Loucy (cell line): ENCODE data around the gene CENPB.

Experiments
- H2AFZ ChIP-seq: fragments of 200-600 bp; sonication (generic); 2 replicates; pipeline ENCODE4 v1.6.0; 2016; ENCODE audit warnings: antibody characterized with exemption, mild to moderate bottlenecking, low read length, moderate library complexity
- H3F3A ChIP-seq: fragments of 200-600 bp; 2 replicates; pipeline ENCODE4 v1.6.0; 2016; ENCODE audit warnings: antibody characterized with exemption, low read depth, mild to moderate bottlenecking
- H3K27me3 ChIP-seq: fragments of 200-600 bp; sonication (generic); 2 replicates; pipeline ENCODE4 v1.6.1; 2014; ENCODE audit warnings: low read length, mild to moderate bottlenecking; ENCODE audit not compliant: insufficient read depth, poor library complexity, severe bottlenecking
- H3K36me3 ChIP-seq: fragments of 200-600 bp; sonication (generic); 2 replicates; pipeline ENCODE4 v1.6.1; 2016; ENCODE audit warnings: low read length; ENCODE audit not compliant: insufficient read depth
- H3K4me1 ChIP-seq: fragments of 200-600 bp; sonication (generic); 2 replicates; pipeline ENCODE4 v1.5.1; 2014; ENCODE audit warnings: low read length, mild to moderate bottlenecking; ENCODE audit not compliant: insufficient read depth, poor library complexity, severe bottlenecking
- H3K4me2 ChIP-seq: fragments of 200-600 bp; sonication (generic); 2 replicates; pipeline ENCODE4 v1.6.0; 2014; ENCODE audit warnings: antibody characterized with exemption, low read length, low read depth, mild to moderate bottlenecking; ENCODE audit not compliant: poor library complexity, severe bottlenecking
- H3K4me3 ChIP-seq: fragments of 200-600 bp; sonication (generic); 2 replicates; pipeline ENCODE4 v1.5.1; 2014; ENCODE audit warnings: low read length, mild to moderate bottlenecking, mixed read lengths; ENCODE audit not compliant: poor library complexity, severe bottlenecking
- H3K79me2 ChIP-seq: fragments of 200-600 bp; sonication (generic); 2 replicates; pipeline ENCODE4 v1.6.1; 2014; ENCODE audit warnings: low read length; ENCODE audit not compliant: insufficient read depth
- H3K9ac ChIP-seq: fragments of 200-600 bp; sonication (generic); 2 replicates; pipeline ENCODE4 v1.6.0; 2014; ENCODE audit warnings: mild to moderate bottlenecking, low read depth, low read length, moderate library complexity; ENCODE audit not compliant: poor library complexity, severe bottlenecking
- H3K9me2 ChIP-seq: fragments of 200-600 bp; sonication (generic); replicated peaks from 2 replicates; pipeline ENCODE4 v1.6.1; 2016; ENCODE audit warnings: low read depth, low read length, mixed read lengths
- H3K9me3 ChIP-seq: fragments of 200-600 bp; sonication (generic); 2 replicates; pipeline ENCODE4 v1.6.1; 2014; ENCODE audit warnings: mild to moderate bottlenecking, antibody characterized with exemption, low read length, low read depth; ENCODE audit not compliant: insufficient read depth
- H4K20me1 ChIP-seq: fragments of 200-600 bp; sonication (generic); 2 replicates; pipeline ENCODE4 v1.6.0; 2014; ENCODE audit warnings: antibody characterized with exemption, low read length, mild to moderate bottlenecking; ENCODE audit not compliant: insufficient read depth, poor library complexity, severe bottlenecking
- CTCF ChIP-seq: fragments of 200-600 bp; sonication (generic); conservative IDR thresholded peaks from 2 replicates; pipeline ENCODE4 v1.5.1; 2014; ENCODE audit warnings: mild to moderate bottlenecking, antibody characterized with exemption, low read length
- EZH2phosphoT487 ChIP-seq: fragments of 200-600 bp; IDR thresholded peaks from 2 replicates; pipeline ENCODE4 v1.6.1; 2018; ENCODE audit warnings: antibody characterized with exemption, mild to moderate bottlenecking, moderate library complexity, borderline replicate concordance

Gene CENPB

GRCh38 chr20:3803854-3804253 is 17.3 kb upstream of the CENPB start:
- TF ChIP-seq EZH2phosphoT487 (no peak), CTCF (no peak)
- Histone ChIP-seq H3K4me1 (peaks cover 12% of the 10 kb centered on the region), H3K9me3 (no peaks in the 10 kb centered on the region), H3K27me3 (no peaks in the 10 kb centered on the region), H4K20me1 (peaks cover 13% of the 10 kb centered on the region), H3K4me2 (no peak overlapping the region), H3K36me3 (peaks cover 57% of the 10 kb centered on the region; the same call in 1 of the 2 replicates), H3K79me2 (peaks cover 27% of the 10 kb centered on the region), H3F3A (peaks cover 5% of the 10 kb centered on the region; the same call in 1 of the 2 replicates), H3K9ac (no peak overlapping the region), H3K9me2 (no peaks in the 10 kb centered on the region), H2AFZ (no peak overlapping the region), H3K4me3 (no peak overlapping the region)

- TF ChIP-seq CTCF = no peak
- no peak for TF ChIP-seq EZH2phosphoT487
- Histone ChIP-seq H3K36me3 (peaks cover 57% of the 10 kb centered on the region; the same call in 1 of the 2 replicates), H2AFZ (no peak overlapping the region), H3K4me3 (no peak overlapping the region), H3K79me2 (peaks cover 33% of the 10 kb centered on the region), H3F3A (peaks cover 5% of the 10 kb centered on the region; the same call in 1 of the 2 replicates), H3K9me2 (no peaks in the 10 kb centered on the region), H3K4me2 (no peak overlapping the region), H3K9ac (no peak overlapping the region), H3K4me1 (peaks cover 17% of the 10 kb centered on the region), H3K9me3 (no peaks in the 10 kb centered on the region), H4K20me1 (peaks cover 19% of the 10 kb centered on the region), H3K27me3 (no peaks in the 10 kb centered on the region)
Measured at GRCh38 chr20:3803289-3803688, 16.7 kb upstream of the CENPB start.

- H3K27me3 ChIP-seq = no peaks in the 10 kb centered on the region
- H3K4me2 ChIP-seq = no peak overlapping the region
- no peak overlapping the region for H2AFZ ChIP-seq
- H3F3A ChIP-seq = peaks cover 5% of the 10 kb centered on the region; the same call in 1 of the 2 replicates
- H3K9ac ChIP-seq = no peak overlapping the region
- peaks cover 57% of the 10 kb centered on the region; the same call in 1 of the 2 replicates for H3K36me3 ChIP-seq
- TF ChIP-seq EZH2phosphoT487 (no peak), CTCF (no peak)
- peaks cover 39% of the 10 kb centered on the region for H3K79me2 ChIP-seq
- H4K20me1 ChIP-seq = peaks cover 24% of the 10 kb centered on the region
- no peaks in the 10 kb centered on the region for H3K9me2 ChIP-seq
- no peaks in the 10 kb centered on the region for H3K9me3 ChIP-seq
- H3K4me3 ChIP-seq = no peak overlapping the region
- H3K4me1 ChIP-seq = peaks cover 23% of the 10 kb centered on the region
Measured at GRCh38 chr20:3802524-3803239, 16.1 kb upstream of the CENPB start.
